K562 (cell line): ENCODE results near the gene TDRD12. TPM values are rescaled to one million over a fixed set of nuclear protein-coding genes. Genes with fewer than 3 reads are reported as not detected.

Experiments
- DMBX1 ChIP-seq: fragments of 250-450 bp; sonication (Bioruptor Pico); IDR thresholded peaks from 2 replicates; pipeline ENCODE4 v1.8.0; 2022; ENCODE audit warnings: inconsistent platforms, mild to moderate bottlenecking, moderate library complexity, borderline replicate concordance
- HDAC1 ChIP-seq, 2 experiments: fragments of 450-650 bp; IDR thresholded peaks; 2 replicates each; pipeline ENCODE4 v1.6.1; 2016 to 2017; ENCODE audit warnings: inconsistent platforms in 1 of 2, mild to moderate bottlenecking in 1 of 2, moderate library complexity in 1 of 2
- HMBOX1 ChIP-seq: sonication (generic); IDR thresholded peaks from 2 replicates; pipeline ENCODE4 v1.6.1; 2016
- JUND ChIP-seq, 2 experiments: IDR thresholded peaks; 2 replicates in 1 of 2; 3 replicates in 1 of 2; pipeline ENCODE4 v1.6.1; 2011; ENCODE audit warnings: borderline replicate concordance in 2 of 2, low read depth in 2 of 2, low read length in 2 of 2, improper control_type of control experiment in 1 of 2, missing biosample characterization in 1 of 2, missing genetic modification characterization in 1 of 2, missing genetic modification reagents in 1 of 2
- MEF2A ChIP-seq: IDR thresholded peaks from 2 replicates; pipeline ENCODE4 v1.6.1; 2011; ENCODE audit warnings: low read depth, mild to moderate bottlenecking, low read length, moderate library complexity; ENCODE audit not compliant: control insufficient read depth
- MEIS2 ChIP-seq: fragments of 450-650 bp; IDR thresholded peaks from 2 replicates; pipeline ENCODE4 v1.6.1; 2014; ENCODE audit warnings: mild to moderate bottlenecking; ENCODE audit not compliant: partially characterized antibody
- MYNN ChIP-seq, 2 experiments: sonication (generic); formaldehyde crosslinking in 1 of 2; IDR thresholded peaks; 2 replicates each; pipeline versions ENCODE4 v1.5.0 to v1.6.1; 2016 to 2020; ENCODE audit warnings: antibody characterized with exemption in 1 of 2, missing genetic modification reagents in 1 of 2
- NEUROD1 ChIP-seq: fragments of 150-350 bp; IDR thresholded peaks from 2 replicates; pipeline ENCODE4 v1.6.1; 2014; ENCODE audit warnings: borderline replicate concordance, low read length, low read depth; ENCODE audit not compliant: partially characterized antibody
- NR2F6 ChIP-seq: fragments of 450-650 bp; formaldehyde crosslinking; IDR thresholded peaks from 2 replicates; pipeline ENCODE4 v1.4.0; 2020; ENCODE audit warnings: mild to moderate bottlenecking
- NRF1 ChIP-seq, 2 experiments: fragments of 450-650 bp; IDR thresholded peaks in 1 of 2; conservative IDR thresholded peaks in 1 of 2; 2 replicates each; pipeline ENCODE4 v1.6.1; 2014; ENCODE audit warnings: mild to moderate bottlenecking in 2 of 2
- POLR2B ChIP-seq: fragments of 450-650 bp; IDR thresholded peaks from 2 replicates; pipeline ENCODE4 v1.6.1; 2018; ENCODE audit warnings: low read depth; ENCODE audit not compliant: partially characterized antibody
- RBM25 ChIP-seq: fragments of 200-400 bp; formaldehyde crosslinking; IDR thresholded peaks from 2 replicates; pipeline ENCODE4 v1.6.1; 2018; ENCODE audit warnings: low read length, low read depth, moderate library complexity; ENCODE audit not compliant: severe bottlenecking
- SIN3A ChIP-seq, 2 experiments: fragments of 150-350 bp in 1 of 2; IDR thresholded peaks; 2 replicates each; pipeline ENCODE4 v1.6.1; 2011 to 2016; ENCODE audit warnings: borderline replicate concordance in 2 of 2, low read depth in 2 of 2, low read length in 2 of 2, mild to moderate bottlenecking in 2 of 2, moderate library complexity in 2 of 2; ENCODE audit not compliant: control insufficient read depth in 1 of 2
- TBP ChIP-seq: optimal IDR thresholded peaks from 2 replicates; pipeline ENCODE3; 2011; ENCODE audit warnings: low read depth, low read length, improper control_type of control experiment
- TRIM24 ChIP-seq, 2 experiments: fragments of 450-650 bp; IDR thresholded peaks; 2 replicates each; pipeline ENCODE4 v1.6.1; 2016
- USF1 ChIP-seq: sonication (generic); formaldehyde crosslinking; IDR thresholded peaks from 2 replicates; pipeline ENCODE4 v1.9.0; 2022; ENCODE audit warnings: mild to moderate bottlenecking, missing genetic modification reagents
- ZBED1 ChIP-seq: IDR thresholded peaks from 2 replicates; pipeline ENCODE4 v1.6.1; 2014
- ZNF175 ChIP-seq: fragments of 200-800 bp; sonication (Bioruptor generic); IDR thresholded peaks from 2 replicates; pipeline ENCODE4 v1.6.1; 2016; ENCODE audit warnings: low read depth, mild to moderate bottlenecking, missing genetic modification characterization, missing compliant biosample characterization
- ZNF551 ChIP-seq: fragments of 250-450 bp; sonication (Bioruptor Pico); IDR thresholded peaks from 2 replicates; pipeline ENCODE4 v1.5.0; 2021; ENCODE audit warnings: mild to moderate bottlenecking, moderate library complexity
- ZNF592 ChIP-seq: fragments of 450-650 bp; IDR thresholded peaks from 2 replicates; pipeline ENCODE4 v1.6.1; 2017; ENCODE audit warnings: antibody characterized with exemption, mild to moderate bottlenecking
- ZNF766 ChIP-seq: fragments of 200-800 bp; sonication (Bioruptor generic); conservative IDR thresholded peaks from 2 replicates; pipeline ENCODE4 v1.6.1; 2016; ENCODE audit warnings: missing genetic modification characterization, missing compliant biosample characterization
- polyA plus RNA-seq, 8 experiments: library from polyadenylated mRNA; depleted of rRNA in 4 of 8; stranded (reverse) in 5 of 8; unstranded in 3 of 8; fragments of >200 nt; fragmentation: Nextera tagmentation in 2 of 8; fragmentation: Illumina TruSeq in 1 of 8; extraction: Ambion mirVana in 2 of 8; extraction: Trizol in 1 of 8; gene quantifications; 2 replicates each; pipeline versions ENCODE4 v1.2.1 to v1.2.3, GENCODE V29; 2011 to 2014; ENCODE audit warnings: inconsistent platforms in 1 of 8, missing spikeins in 1 of 8
- total RNA-seq, 7 experiments: library from RNA; depleted of rRNA in 6 of 7; stranded (reverse); fragments of >200 nt in 6 of 7; fragmentation: Illumina TruSeq in 2 of 7; extraction: Trizol in 2 of 7; gene quantifications; 2 replicates each; pipeline versions ENCODE4 v1.2.1 to v1.2.3, GENCODE V29; 2011 to 2021; ENCODE audit warnings: low replicate concordance in 1 of 7

Gene TDRD12
- total and polyA plus RNA-seq, 9 of the 15 experiments (the other 6 are each of a cell fraction or from before 2014, with no cell fraction given) = 0.03 TPM; not detected in 8

- TF ChIP-seq ZNF592 (no peak), RBM25 (peak; percentile 36), HMBOX1 (no peak), DMBX1 (CRISPR knock-in tag) (no peak), HDAC1 (IDR thresholded peaks at IDR 0.05) (peak in 1 of 2 experiments; percentile 72; a peak in 2 of 4 replicates), MYNN (IDR thresholded peaks at IDR 0.05) (peak; percentile 75), MYNN (CRISPR knock-in tag; IDR thresholded peaks at IDR 0.05) (no peak), USF1 (CRISPR knock-in tag) (0 out of 2 replicates have a peak, but pooled peaks have one; percentile 6), NEUROD1 (peak; percentile 66), ZNF551 (CRISPR knock-in tag) (no peak), TRIM24 (IDR thresholded peaks at IDR 0.05) (no peak), NRF1 (conservative IDR thresholded peaks at IDR 0.05 in 1 of 2, IDR thresholded peaks at IDR 0.05 in 1 of 2) (peak; percentile 22 to 41; a peak in 2 of 4 replicates), ZNF175 (CRISPR knock-in tag) (no peak), ZNF766 (CRISPR knock-in tag) (no peak), JUND (IDR thresholded peaks at IDR 0.05; ENCODE audit: borderline replicate concordance, low read depth, low read length) (no peak), JUND (tag; IDR thresholded peaks at IDR 0.05; ENCODE audit: borderline replicate concordance, low read depth, low read length) (peak; percentile 21; the same call in 1 of the 3 replicates), ZBED1 (peak; percentile 69; the same call in 1 of the 2 replicates), POLR2B (no peak), TBP (peak; percentile 89), NR2F6 (CRISPR knock-in tag) (no peak), SIN3A (IDR thresholded peaks at IDR 0.05; ENCODE audit: borderline replicate concordance in 2 of 2, control insufficient read depth in 1 of 2, low read depth in 2 of 2, low read length in 2 of 2) (peak in 1 of 2 experiments; percentile 71; a peak in 1 of 4 replicates), MEF2A (no peak), MEIS2 (peak; percentile 80)
These were observed 28.1 kb upstream of the TDRD12 start, which contains the start of gene NUDT19 (continued) for GRCh38 chr19:32691291-32691951.
